Measurements from ENCODE around the gene ANKRD29. TPM values are rescaled to one million over a fixed set of nuclear protein-coding genes. Genes with fewer than 3 reads are reported as not detected.

The ANKRD29 gene
- total RNA-seq, 1 donor from 2014 or later = not detected

GRCh38 chr18:23593720-23594119, 69.0 kb downstream of the ANKRD29 start:
- intact Hi-C loops (cut with micrococcal nuclease) = no loop called here
- H3K9me3 Mint-ChIP-seq = no peaks in the 10 kb centered on the region
- H3K27me3 Mint-ChIP-seq = no peaks in the 10 kb centered on the region
- CTCF ChIA-PET = no interaction called here
- no peak for ATAC-seq (ENCODE audit: low read depth)
- no peaks in the 10 kb centered on the region for H3K36me3 Mint-ChIP-seq (ENCODE audit: low read depth)
- POLR2A ChIA-PET = no interaction called here
- no peak overlapping the region for H3K4me3 Mint-ChIP-seq
- no peak for TF ChIP-seq CTCF (IDR thresholded peaks at IDR 0.05)
- DNase-seq = no peak
- H3K27ac Mint-ChIP-seq = no peak overlapping the region
- H3K4me1 Mint-ChIP-seq = peaks cover 10% of the 10 kb centered on the region

GRCh38 chr18:23592911-23593310, 69.8 kb downstream of the ANKRD29 start:
- CTCF ChIA-PET = no interaction called here
- no peak for TF ChIP-seq CTCF (IDR thresholded peaks at IDR 0.05)
- Mint-ChIP-seq H3K9me3 (no peaks in the 10 kb centered on the region), H3K27ac (no peak overlapping the region), H3K4me3 (no peak overlapping the region), H3K27me3 (no peaks in the 10 kb centered on the region), H3K36me3 (ENCODE audit: low read depth) (no peaks in the 10 kb centered on the region), H3K4me1 (peaks cover 10% of the 10 kb centered on the region)
- ATAC-seq (ENCODE audit: low read depth) (no peak), DNase-seq (no peak)
- POLR2A ChIA-PET = interaction anchor here (0.6 kb wide), 1 partner anchor 1964 kb away, joined by 4 read pairs; no protein-coding TSS in a partner anchor
- intact Hi-C loops (cut with micrococcal nuclease) = no loop called here

- no peak for TF ChIP-seq CTCF (IDR thresholded peaks at IDR 0.05)
- ChIA-PET CTCF (interaction anchor here (0.6 kb wide), 1 partner anchor 19 kb away, joined by 3 read pairs; no protein-coding TSS in a partner anchor), POLR2A (no interaction called here)
- intact Hi-C loops (cut with micrococcal nuclease) = no loop called here
- H3K27ac Mint-ChIP-seq = no peak overlapping the region
- no peak overlapping the region for H3K4me3 Mint-ChIP-seq
- H3K4me1 Mint-ChIP-seq = peaks cover 10% of the 10 kb centered on the region
- H3K9me3 Mint-ChIP-seq = no peaks in the 10 kb centered on the region
- no peaks in the 10 kb centered on the region for H3K27me3 Mint-ChIP-seq
- H3K36me3 Mint-ChIP-seq (ENCODE audit: low read depth) = peaks cover 3% of the 10 kb centered on the region
- DNase-seq (no peak), ATAC-seq (ENCODE audit: low read depth) (no peak)
Observed at GRCh38 chr18:23591011-23591410, 71.7 kb downstream of the ANKRD29 start.

GRCh38 chr18:23588836-23589560, 73.7 kb downstream of the ANKRD29 start:
- no peaks in the 10 kb centered on the region for H3K27me3 Mint-ChIP-seq

More at GRCh38 chr18:23588836-23589560, 73.7 kb downstream of the ANKRD29 start:
- intact Hi-C loops (cut with micrococcal nuclease) = loop anchor here (5.0 kb wide), 1 partner anchor 777 kb away; no protein-coding TSS in a partner anchor
- ChIA-PET POLR2A (interaction anchor here (1.2 kb wide), 1 partner anchor 50 kb away, joined by 4 read pairs; no protein-coding TSS in a partner anchor), CTCF (interaction anchor here (0.9 to 4.4 kb wide), 3 partner anchors 73 to 109 kb away, joined by 3 to 32 read pairs (median 8); no protein-coding TSS in a partner anchor)
- Mint-ChIP-seq H3K4me3 (no peak overlapping the region), H3K9me3 (no peaks in the 10 kb centered on the region), H3K4me1 (peaks cover 24% of the 10 kb centered on the region), H3K36me3 (ENCODE audit: low read depth) (peaks cover 5% of the 10 kb centered on the region), H3K27ac (no peak overlapping the region)
- TF ChIP-seq CTCF (IDR thresholded peaks at IDR 0.05) = no peak
- DNase-seq (no peak), ATAC-seq (ENCODE audit: low read depth) (no peak)

All from activated B cell treated with CpG ODN at 0.5 μM for 24 hours (primary cell).